ENCODE results near the gene IGF2BP1.

DNA sequence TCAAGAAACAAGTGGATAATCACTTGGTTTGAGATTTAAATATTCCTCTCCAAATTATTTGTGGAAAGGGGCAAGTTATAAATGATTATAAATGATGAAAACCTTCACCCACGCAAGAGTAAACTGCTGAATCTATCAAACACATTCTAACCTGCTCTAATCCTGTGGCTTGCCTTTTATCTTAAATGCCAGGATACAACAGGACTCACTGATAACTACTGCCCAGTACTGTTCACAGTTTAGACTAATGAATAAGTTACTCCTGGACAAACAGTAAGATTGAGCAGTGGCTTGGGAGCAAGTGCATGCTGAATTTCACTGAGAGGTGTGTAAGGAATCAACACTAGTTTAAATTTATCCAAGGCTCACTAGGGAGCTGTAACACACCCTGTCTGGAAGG, 31.1 kb downstream of the IGF2BP1 start:
- no peak for TF ChIP-seq EZH2 (IDR thresholded peaks at IDR 0.05; ENCODE audit: borderline replicate concordance, low read depth, low read length, severe bottlenecking)
- TF ChIP-seq, protein P1, sequence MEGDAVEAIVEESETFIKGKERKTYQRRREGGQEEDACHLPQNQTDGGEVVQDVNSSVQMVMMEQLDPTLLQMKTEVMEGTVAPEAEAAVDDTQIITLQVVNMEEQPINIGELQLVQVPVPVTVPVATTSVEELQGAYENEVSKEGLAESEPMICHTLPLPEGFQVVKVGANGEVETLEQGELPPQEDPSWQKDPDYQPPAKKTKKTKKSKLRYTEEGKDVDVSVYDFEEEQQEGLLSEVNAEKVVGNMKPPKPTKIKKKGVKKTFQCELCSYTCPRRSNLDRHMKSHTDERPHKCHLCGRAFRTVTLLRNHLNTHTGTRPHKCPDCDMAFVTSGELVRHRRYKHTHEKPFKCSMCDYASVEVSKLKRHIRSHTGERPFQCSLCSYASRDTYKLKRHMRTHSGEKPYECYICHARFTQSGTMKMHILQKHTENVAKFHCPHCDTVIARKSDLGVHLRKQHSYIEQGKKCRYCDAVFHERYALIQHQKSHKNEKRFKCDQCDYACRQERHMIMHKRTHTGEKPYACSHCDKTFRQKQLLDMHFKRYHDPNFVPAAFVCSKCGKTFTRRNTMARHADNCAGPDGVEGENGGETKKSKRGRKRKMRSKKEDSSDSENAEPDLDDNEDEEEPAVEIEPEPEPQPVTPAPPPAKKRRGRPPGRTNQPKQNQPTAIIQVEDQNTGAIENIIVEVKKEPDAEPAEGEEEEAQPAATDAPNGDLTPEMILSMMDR (IDR thresholded peaks at IDR 0.05; ENCODE audit: borderline replicate concordance, extremely low read depth, low read length, poor library complexity, severe bottlenecking) = no peak
